ENCODE measurements around the gene C1orf122.

DNA sequence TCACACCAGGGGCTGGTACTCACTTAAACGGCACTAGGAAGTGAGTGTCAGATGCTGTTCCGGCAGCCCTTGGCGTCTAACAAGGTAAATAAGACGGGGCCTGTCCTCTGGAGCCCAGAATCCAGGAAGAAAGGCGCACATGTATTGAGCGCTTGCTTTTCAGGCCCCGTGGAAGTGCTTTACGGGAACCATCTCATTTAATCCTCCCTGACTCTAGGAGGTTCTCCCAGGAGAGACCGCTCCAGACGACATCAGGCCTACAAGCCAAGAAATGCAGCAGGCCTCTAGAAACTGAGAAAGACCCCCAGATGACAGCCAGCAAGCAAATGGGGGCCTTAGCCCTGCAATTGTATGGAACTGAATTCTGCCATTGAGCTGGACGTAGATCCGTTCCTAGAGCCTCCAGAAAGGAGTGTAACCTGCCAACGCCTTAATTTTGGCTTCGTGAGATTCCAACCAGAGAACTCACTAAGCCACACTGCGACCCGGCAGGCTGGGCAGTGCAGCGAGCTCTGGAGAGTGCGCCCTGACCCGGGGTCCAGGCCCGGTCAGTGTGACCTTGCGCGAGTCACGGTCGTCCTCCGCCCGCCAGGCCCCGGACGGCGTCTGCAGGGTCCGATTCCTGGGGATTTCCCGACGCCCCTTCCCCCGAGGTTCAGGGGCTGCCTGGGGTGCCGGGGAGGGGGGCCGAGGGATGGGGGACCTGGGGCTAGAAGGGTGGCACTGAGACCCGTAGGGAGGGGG, 14.5 kb upstream of the C1orf122 start:
- TF ChIP-seq CTCF (IDR thresholded peaks at IDR 0.05) (no peak), POLR2A (IDR thresholded peaks at IDR 0.05) (no peak)
